Measurements from ENCODE around the gene HOXB3.

GRCh38 chr17:48569674-48570324, 20.2 kb downstream of the HOXB3 start:
- TF ChIP-seq ISL1 (CRISPR knock-in tag; IDR thresholded peaks at IDR 0.05) (no peak), POU6F1 (CRISPR knock-in tag; IDR thresholded peaks at IDR 0.05; ENCODE audit: borderline replicate concordance, low read depth) (no peak), ARNTL (CRISPR knock-in tag; IDR thresholded peaks at IDR 0.05; ENCODE audit: borderline replicate concordance, low read depth) (no peak), CSRNP3 (CRISPR knock-in tag; IDR thresholded peaks at IDR 0.05) (no peak), PATZ1 (CRISPR knock-in tag; IDR thresholded peaks at IDR 0.05; ENCODE audit: borderline replicate concordance) (no peak), ZFP3 (CRISPR knock-in tag; IDR thresholded peaks at IDR 0.05) (no peak), GLIS3 (CRISPR knock-in tag; IDR thresholded peaks at IDR 0.05) (no peak), RARB (CRISPR knock-in tag; IDR thresholded peaks at IDR 0.05) (no peak), SNAI2 (CRISPR knock-in tag; IDR thresholded peaks at IDR 0.05) (no peak), CREB5 (CRISPR knock-in tag; IDR thresholded peaks at IDR 0.05; ENCODE audit: low read depth) (no peak), OSR1 (CRISPR knock-in tag; IDR thresholded peaks at IDR 0.05) (no peak)

Data from SK-N-SH treated with all-trans-retinoic acid at 6 μM for 48 hours (cell line).